Natural killer cell (primary cell): Measurements from ENCODE around the gene FAF1. TPM values are rescaled to one million over a fixed set of nuclear protein-coding genes. Genes with fewer than 3 reads are reported as not detected.

ENCODE experiments used
- ATAC-seq, 3 donors: fragments of 150-1000 bp in 2 of 3; fragments of 200-7000 bp in 1 of 3; cut with Tn5 transposase; 1 replicate in 1 of 3; 2 replicates in 2 of 3; pipeline ENCODE4 v1.10.0; 2021; ENCODE audit warnings: mild to moderate bottlenecking in 2 of 3, moderate library complexity in 2 of 3
- DNase-seq, 2 donors: peaks; one replicate each; pipeline versions ENCODE4 v3.0.0 to v3.0.0-alpha.2; 2013 to 2021; ENCODE audit warnings: mixed read lengths in 1 of 2
- H3K27ac ChIP-seq: one replicate; pipeline ENCODE4 v1.5.1; 2013; ENCODE audit warnings: mild to moderate bottlenecking, low read length
- H3K27me3 ChIP-seq: one replicate; pipeline ENCODE4 v1.6.1; 2013; ENCODE audit warnings: low read length; ENCODE audit not compliant: control insufficient read depth, insufficient read depth
- H3K36me3 ChIP-seq: one replicate; pipeline ENCODE4 v1.6.1; 2013; ENCODE audit warnings: low read length; ENCODE audit not compliant: control insufficient read depth, insufficient read depth
- H3K4me1 ChIP-seq: one replicate; pipeline ENCODE4 v1.6.1; 2013; ENCODE audit warnings: low read length; ENCODE audit not compliant: control insufficient read depth, insufficient read depth
- H3K4me3 ChIP-seq: one replicate; pipeline ENCODE4 v1.5.1; 2013; ENCODE audit warnings: low read length
- H3K9me3 ChIP-seq: one replicate; pipeline ENCODE4 v1.6.1; 2013; ENCODE audit warnings: low read length; ENCODE audit not compliant: control insufficient read depth, insufficient read depth
- H3K27ac Mint-ChIP-seq, 2 donors: one replicate each; pipeline ENCODE4 v1.8.0; 2022; ENCODE audit warnings: mild to moderate bottlenecking in 2 of 2, mixed read lengths in 2 of 2, moderate library complexity in 1 of 2
- H3K27me3 Mint-ChIP-seq, 2 donors: one replicate each; pipeline ENCODE4 v1.8.0; 2022; ENCODE audit warnings: low read depth in 2 of 2, mixed read lengths in 2 of 2
- H3K36me3 Mint-ChIP-seq: one replicate; pipeline ENCODE4 v1.8.0; 2022; ENCODE audit warnings: mixed read lengths
- H3K4me1 Mint-ChIP-seq, 2 donors: one replicate each; pipeline ENCODE4 v1.8.0; 2022; ENCODE audit warnings: mixed read lengths in 2 of 2
- H3K4me3 Mint-ChIP-seq: one replicate; pipeline ENCODE4 v1.8.0; 2022; ENCODE audit warnings: mild to moderate bottlenecking, moderate library complexity, mixed read lengths
- H3K9me3 Mint-ChIP-seq, 2 donors: one replicate each; pipeline ENCODE4 v1.8.0; 2022; ENCODE audit warnings: mixed read lengths in 2 of 2
- CTCF ChIP-seq: fragments of 200-600 bp; IDR thresholded peaks from one replicate; pipeline ENCODE4 v1.8.0; 2022; ENCODE audit warnings: antibody characterized with exemption
- WGBS: methylation state at CpG from one replicate; pipeline ENCODE4 v1.1.7; 2013; ENCODE audit warnings: missing lambda C conversion rate; ENCODE audit not compliant: insufficient coverage; 5-methylcytosine and 5-hydroxymethylcytosine counted together
- intact Hi-C: fragments of 100-400 bp; cut with micrococcal nuclease; formaldehyde crosslinking; loops from one replicate; pipeline ENCODE4 v1.14.2; 2022
- total RNA-seq, 4 donors: library from RNA; stranded (reverse); fragments of 120-200 nt in 1 of 4; gene quantifications; one replicate each; pipeline versions ENCODE4 v1.2.3 to v1.2.4, GENCODE V29; 2013 to 2022

Gene FAF1
- total RNA-seq, 3 donors from 2014 or later (not counting 1 experiment from before 2014, with no cell fraction given) = 56.8 to 59.7 (median 57.2) TPM

GRCh38 chr1:50930965-50931737, 28.9 kb downstream of the FAF1 start:
- no peaks in the 10 kb centered on the region for H3K9me3 ChIP-seq
- H3K4me1 ChIP-seq = no peaks in the 10 kb centered on the region
- Mint-ChIP-seq H3K27ac (no peak overlapping the region), H3K4me1 (peaks cover 27 to 41% of the 10 kb centered on the region in 2 donors), H3K9me3 (no peaks in the 10 kb centered on the region), H3K27me3 (no peaks in the 10 kb centered on the region), H3K36me3 (no peaks in the 10 kb centered on the region), H3K4me3 (no peak overlapping the region)
- WGBS = 84% methylated on average over 5 of the region's 6 CpGs
- DNase-seq = no peak
- ATAC-seq = no peak
- no peaks in the 10 kb centered on the region for H3K36me3 ChIP-seq
- intact Hi-C loops = no loop called here
- no peak for TF ChIP-seq CTCF
- H3K27ac ChIP-seq = no peak overlapping the region
- H3K27me3 ChIP-seq = no peaks in the 10 kb centered on the region
- no peak overlapping the region for H3K4me3 ChIP-seq

- no peak overlapping the region for H3K4me3 ChIP-seq
- intact Hi-C loops = no loop called here
- H3K27me3 ChIP-seq = no peaks in the 10 kb centered on the region
- H3K27ac ChIP-seq = no peak overlapping the region
- no peaks in the 10 kb centered on the region for H3K9me3 ChIP-seq
- Mint-ChIP-seq H3K27me3 (no peaks in the 10 kb centered on the region), H3K27ac (no peak overlapping the region), H3K4me3 (no peak overlapping the region), H3K4me1 (peaks cover 31 to 42% of the 10 kb centered on the region in 2 donors), H3K36me3 (no peaks in the 10 kb centered on the region), H3K9me3 (no peaks in the 10 kb centered on the region)
- no peak for TF ChIP-seq CTCF
- no peaks in the 10 kb centered on the region for H3K36me3 ChIP-seq
- DNase-seq = no peak
- no peaks in the 10 kb centered on the region for H3K4me1 ChIP-seq
- no peak for ATAC-seq
Observed at GRCh38 chr1:50930193-50930592, 29.9 kb downstream of the FAF1 start.

GRCh38 chr1:50929376-50929958, 30.6 kb downstream of the FAF1 start:
- Mint-ChIP-seq H3K9me3 (no peaks in the 10 kb centered on the region), H3K4me3 (no peak overlapping the region), H3K27ac (no peak overlapping the region), H3K27me3 (no peaks in the 10 kb centered on the region), H3K36me3 (no peaks in the 10 kb centered on the region), H3K4me1 (peaks cover 29 to 46% of the 10 kb centered on the region in 2 donors)
- no peak overlapping the region for H3K4me3 ChIP-seq
- peak; percentile 61 for TF ChIP-seq CTCF
- no peaks in the 10 kb centered on the region for H3K4me1 ChIP-seq
- intact Hi-C loops = loop anchor here (1.0 to 10.0 kb wide), 3 partner anchors 45 to 260 kb away; partner anchors contain the start of gene CDKN2C
- peak in 1 of 2 donors; percentile 54 for DNase-seq
- ATAC-seq = no peak
- no peak overlapping the region for H3K27ac ChIP-seq
- no peaks in the 10 kb centered on the region for H3K9me3 ChIP-seq
- 88% methylated on average over 1 of the region's 2 CpGs for WGBS
- H3K36me3 ChIP-seq = no peaks in the 10 kb centered on the region
- H3K27me3 ChIP-seq = no peaks in the 10 kb centered on the region
